ENCODE data around the gene SHISA4.
"Not testable (repeated sequence)": the region's sequence is repeated elsewhere in the genome, so short reads cannot be mapped to it uniquely, and the experiment has no call there.

SHISA4 gene, protein sequence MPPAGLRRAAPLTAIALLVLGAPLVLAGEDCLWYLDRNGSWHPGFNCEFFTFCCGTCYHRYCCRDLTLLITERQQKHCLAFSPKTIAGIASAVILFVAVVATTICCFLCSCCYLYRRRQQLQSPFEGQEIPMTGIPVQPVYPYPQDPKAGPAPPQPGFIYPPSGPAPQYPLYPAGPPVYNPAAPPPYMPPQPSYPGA

GRCh38 chr1:201888282-201889089 is at the start of gene SHISA4:
Gene SHISA4, plus strand, starts transcription at chr1:201888898. Its CDS starts 97 bp downstream, at chr1:201888995.
- TF ChIP-seq CTCF (IDR thresholded peaks at IDR 0.05; ENCODE audit: low read depth, low read length, missing control alignments) = no peak
- peak within 1 kb of the TSS; percentile 52 for H3K4me3 ChIP-seq (ENCODE audit: low read depth, low read length)
- in situ Hi-C loops (cut with HindIII; ENCODE audit: low sequenced_read_pairs) = no loop called here
- no peak for DNase-seq (ENCODE audit: low read depth)

GRCh38 chr1:201839089-201839488 is 49.6 kb upstream of the SHISA4 start:
- H3K4me3 ChIP-seq (ENCODE audit: low read depth, low read length); DNase-seq (ENCODE audit: low read depth); in situ Hi-C loops (cut with HindIII; ENCODE audit: low sequenced_read_pairs): not testable (repeated sequence)

GRCh38 chr1:201840055-201840454 is 48.6 kb upstream of the SHISA4 start:
- H3K4me3 ChIP-seq (ENCODE audit: low read depth, low read length) = no peak overlapping the region
- in situ Hi-C loops (cut with HindIII; ENCODE audit: low sequenced_read_pairs) = no loop called here
- no peak for DNase-seq (ENCODE audit: low read depth)
- TF ChIP-seq CTCF (IDR thresholded peaks at IDR 0.05; ENCODE audit: low read depth, low read length, missing control alignments) = no peak

DNA sequence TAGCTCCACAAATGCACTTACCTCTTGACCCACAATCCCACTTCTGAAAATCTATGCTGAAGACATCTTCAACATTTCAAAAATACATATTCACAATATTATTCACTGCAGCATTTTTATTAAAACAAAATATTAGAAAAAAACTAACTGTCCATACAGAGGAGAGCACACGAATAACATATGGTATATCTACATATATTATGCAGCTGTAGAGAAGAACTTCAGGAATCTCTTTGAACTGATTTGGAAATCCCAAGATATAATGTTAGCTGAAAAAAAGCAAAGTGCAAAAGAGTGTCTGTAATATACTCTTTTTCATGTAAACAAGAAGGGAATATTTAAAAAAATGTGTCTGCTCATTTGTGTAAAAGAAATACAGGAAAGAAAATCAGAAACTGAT is 48.2 kb upstream of the SHISA4 start:
- in situ Hi-C loops (cut with HindIII; ENCODE audit: low sequenced_read_pairs) = no loop called here
- DNase-seq (ENCODE audit: low read depth) = no peak
- no peak for TF ChIP-seq CTCF (IDR thresholded peaks at IDR 0.05; ENCODE audit: low read depth, low read length, missing control alignments)
- H3K4me3 ChIP-seq (ENCODE audit: low read depth, low read length) = no peak overlapping the region

- TF ChIP-seq CTCF (IDR thresholded peaks at IDR 0.05; ENCODE audit: low read depth, low read length, missing control alignments) = no peak
- in situ Hi-C loops (cut with HindIII; ENCODE audit: low sequenced_read_pairs) = no loop called here
Measured at GRCh38 chr1:201841265-201841912, 47.3 kb upstream of the SHISA4 start.

DNA sequence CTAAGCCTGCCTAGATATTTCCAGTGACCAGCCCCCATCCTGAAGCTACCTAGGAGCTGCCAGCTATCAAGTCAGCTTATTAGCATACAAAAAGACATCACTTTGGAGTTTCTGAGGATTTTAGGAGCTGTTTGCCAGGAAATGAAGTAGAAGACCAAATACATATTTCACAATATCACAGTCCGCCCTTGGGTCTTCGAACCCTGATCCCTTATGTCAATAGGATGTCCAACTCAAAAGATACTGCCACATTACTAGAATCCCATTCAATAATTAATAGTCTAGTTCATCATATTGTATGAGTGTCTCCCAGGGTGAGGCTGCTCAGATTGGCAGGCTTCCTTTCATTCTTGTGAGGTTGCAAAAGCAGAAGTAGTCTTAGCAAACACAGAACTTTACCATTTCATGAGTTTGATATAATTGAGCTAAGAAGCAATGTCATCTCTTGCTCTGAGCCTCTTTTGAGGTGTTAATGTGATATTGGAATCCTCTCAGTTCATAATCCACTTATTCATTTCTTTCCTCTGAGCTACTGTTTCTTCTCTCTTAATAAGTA is 46.1 kb upstream of the SHISA4 start:
- in situ Hi-C loops (cut with HindIII; ENCODE audit: low sequenced_read_pairs) = no loop called here
- no peak for DNase-seq (ENCODE audit: low read depth)
- TF ChIP-seq CTCF (IDR thresholded peaks at IDR 0.05; ENCODE audit: low read depth, low read length, missing control alignments) = no peak
- no peak overlapping the region for H3K4me3 ChIP-seq (ENCODE audit: low read depth, low read length)

More at GRCh38 chr1:201841265-201841912, 47.3 kb upstream of the SHISA4 start:
- DNase-seq (ENCODE audit: low read depth) = no peak
- no peak overlapping the region for H3K4me3 ChIP-seq (ENCODE audit: low read depth, low read length)
